Activated CD4-positive, alpha-beta T cell treated with anti-CD3 and anti-CD28 coated beads, Interleukin-2, amount 50 U/mL, for 24 hours (primary cell): ENCODE results near the gene MYBBP1A.

Experiments used
- DNase-seq, 2 donors: peaks; one replicate each; pipeline ENCODE4 v3.0.0-alpha.2; 2020; ENCODE audit warnings: low read depth in 1 of 2, low spot score in 1 of 2

Gene MYBBP1A

DNA sequence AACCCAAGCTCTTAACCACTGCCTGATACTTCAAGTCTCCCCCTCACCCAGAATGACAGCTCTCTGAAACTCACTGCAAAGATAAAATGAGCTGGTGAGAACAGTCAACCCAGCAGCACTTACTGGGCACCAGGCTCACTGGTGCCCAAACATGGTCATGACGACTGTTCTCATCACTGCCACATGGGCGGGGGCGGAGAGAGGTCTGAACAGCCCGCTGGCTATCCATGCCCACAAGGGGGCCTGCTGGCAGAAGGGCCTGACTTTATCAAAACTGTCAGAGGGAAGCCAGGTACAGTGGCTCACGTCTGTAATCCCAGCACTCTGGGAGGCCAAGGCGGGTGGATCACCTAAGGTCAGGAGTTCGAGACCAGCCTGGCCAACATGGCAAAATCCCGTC lies 4.0 kb downstream of the MYBBP1A start:
- no peak for DNase-seq

DNA sequence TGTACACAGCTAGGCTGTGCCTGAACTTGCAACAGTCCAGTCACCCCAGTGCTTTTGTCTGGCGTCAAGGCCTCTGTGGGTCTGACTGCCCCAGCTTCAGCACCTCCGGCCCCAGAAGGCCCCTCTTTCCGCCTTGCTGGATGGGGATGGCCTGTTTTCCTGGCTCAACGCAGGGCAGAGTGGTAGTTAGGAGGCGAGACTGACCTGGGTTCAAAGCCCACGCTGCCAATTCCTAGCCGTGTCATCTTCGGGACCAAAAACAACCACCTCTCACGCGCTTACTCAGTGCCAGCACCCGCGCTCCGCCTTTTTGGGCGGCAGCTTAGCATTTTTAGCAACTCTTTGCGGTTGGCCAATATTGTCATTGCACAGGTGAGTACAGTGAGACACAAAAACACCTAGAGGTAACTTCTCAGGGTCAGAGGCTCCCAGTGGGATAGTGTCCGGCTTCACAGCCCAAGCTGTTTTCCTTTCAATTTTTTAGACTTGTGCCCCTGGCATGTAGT lies 4.6 kb downstream of the MYBBP1A start:
- no peak for DNase-seq

DNA sequence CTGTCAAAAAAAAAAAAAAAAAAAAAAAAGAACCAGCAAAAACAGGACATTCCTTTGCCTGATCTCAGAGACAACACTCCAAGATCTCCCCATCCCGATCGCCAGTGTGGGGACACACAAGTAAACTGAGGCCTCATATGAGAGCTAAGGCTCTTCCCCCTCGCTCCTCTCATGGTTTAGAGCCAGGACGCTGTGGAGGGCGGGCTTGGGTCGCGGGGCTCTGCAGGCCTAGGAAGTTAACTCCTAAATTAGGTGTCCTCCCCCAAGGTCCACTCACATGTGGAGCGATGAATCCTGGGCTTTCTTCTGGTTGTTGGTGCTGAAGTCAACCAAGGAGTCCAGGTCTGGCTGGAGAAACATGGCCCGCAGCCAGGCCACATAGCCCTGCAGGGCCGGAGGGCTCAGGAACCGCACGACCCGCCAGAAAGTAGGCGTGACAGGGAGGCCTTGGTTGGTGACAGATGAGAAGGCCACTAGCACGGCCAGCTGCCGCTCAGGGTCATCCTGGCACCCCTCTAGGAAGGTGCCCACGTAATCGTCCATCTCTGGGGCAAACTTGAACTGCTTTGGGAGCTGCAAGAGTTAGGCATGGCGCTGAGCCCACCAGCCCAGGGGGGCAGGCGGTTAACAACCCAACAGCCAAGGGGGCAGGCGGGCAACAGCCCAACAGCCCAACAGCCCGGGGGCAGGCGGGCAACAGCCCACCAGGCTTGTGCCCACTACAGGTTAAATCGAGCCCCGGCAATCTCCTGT lies 5.2 kb downstream of the MYBBP1A start:
- no peak for DNase-seq

DNA sequence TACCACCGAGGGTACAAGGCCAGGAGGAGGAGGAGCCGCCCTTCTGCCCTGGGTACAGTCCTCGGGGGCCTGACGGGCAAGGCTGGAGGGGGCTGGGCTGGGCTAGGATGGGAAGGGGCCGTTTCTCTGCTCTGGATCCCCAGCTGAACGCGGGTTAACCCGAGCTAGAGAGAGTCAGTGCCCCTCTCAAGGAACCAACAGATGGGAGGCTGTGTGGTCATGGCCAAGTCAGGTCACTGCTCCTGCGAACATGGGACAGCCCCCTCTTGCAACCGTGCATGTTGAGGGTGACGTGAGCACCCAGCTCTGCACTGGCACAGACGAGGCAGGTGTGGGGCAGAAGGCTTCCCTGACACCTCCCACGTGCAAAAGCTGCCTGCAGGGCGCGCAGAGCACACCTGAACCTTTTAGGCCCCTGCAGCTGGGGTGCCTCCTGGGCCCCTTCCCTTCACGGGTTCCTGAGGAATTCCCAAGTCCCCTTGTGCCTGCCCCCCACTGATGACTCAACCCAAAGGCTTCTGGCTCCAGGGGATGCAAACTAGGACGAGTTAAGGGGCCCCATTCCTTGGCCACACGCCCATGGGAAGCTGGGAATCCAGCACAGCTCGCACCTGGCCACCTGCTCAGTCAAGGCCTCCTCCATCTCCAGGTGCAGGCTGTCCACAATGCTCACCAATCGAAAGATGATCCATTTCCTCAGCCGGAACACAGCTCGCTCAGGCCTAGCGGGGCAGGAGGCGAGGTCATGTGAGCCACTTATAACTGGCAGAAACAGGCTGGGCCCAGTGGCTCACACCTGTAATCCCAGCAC lies 6.3 kb downstream of the MYBBP1A start:
- DNase-seq, result no peak

DNA sequence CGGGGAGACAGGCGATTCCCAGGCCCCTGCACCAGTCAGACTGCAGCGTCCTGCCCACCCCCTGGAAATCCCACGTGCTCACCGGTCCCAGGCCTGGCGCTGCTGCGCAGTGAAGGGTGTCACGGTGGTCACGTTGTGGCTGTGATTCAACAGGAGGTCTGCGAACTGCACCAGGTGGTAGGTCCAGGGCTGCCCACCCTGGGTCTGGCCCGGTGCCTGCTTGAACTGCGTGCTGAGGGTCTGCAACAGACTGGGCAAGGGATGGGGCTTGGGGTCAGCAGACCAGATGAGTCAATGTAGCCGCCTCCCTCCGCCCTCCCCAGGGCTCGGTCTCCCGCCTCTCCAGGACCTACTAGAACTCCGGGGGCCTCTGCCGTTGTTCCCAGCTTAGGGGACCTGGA lies 7.1 kb downstream of the MYBBP1A start:
- no peak for DNase-seq

DNA sequence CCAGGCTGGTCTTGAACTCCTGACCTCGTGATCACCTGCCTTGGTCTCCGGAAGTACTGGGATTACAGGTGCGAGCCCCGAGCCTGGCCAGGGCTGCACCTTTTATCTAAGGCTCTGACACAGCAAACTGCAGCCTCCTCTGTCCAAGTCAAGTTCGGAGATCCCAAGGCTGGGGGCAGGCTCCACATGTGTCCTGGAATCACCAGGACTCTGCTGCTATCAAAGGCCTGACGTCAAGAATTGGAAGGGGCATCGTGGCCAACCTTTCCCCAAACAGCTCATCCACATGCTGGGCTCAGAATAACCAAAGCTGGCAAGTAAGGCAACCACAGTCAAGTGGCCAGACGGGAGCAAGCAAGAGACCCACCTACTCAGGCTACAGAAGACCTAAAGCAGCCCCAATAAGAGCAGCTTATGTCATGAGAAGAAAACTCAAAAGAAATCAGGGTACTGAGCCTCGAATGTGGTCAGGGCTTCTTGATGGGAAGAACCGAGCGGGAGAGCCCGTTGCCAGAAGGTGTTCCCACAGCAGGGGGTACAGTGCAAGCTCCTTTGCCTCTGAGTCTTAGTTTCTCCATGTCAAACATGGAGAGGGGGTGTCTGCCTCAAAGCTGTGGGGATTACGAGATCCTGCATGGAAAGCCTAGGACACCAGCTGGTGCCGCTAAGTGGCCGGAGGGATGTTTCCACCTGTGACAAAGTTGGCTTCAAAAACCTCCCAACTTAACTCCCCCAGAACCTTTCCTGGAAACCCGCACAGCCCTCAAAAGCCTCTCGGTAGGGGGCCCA lies 7.9 kb downstream of the MYBBP1A start:
- DNase-seq, result no peak

DNA sequence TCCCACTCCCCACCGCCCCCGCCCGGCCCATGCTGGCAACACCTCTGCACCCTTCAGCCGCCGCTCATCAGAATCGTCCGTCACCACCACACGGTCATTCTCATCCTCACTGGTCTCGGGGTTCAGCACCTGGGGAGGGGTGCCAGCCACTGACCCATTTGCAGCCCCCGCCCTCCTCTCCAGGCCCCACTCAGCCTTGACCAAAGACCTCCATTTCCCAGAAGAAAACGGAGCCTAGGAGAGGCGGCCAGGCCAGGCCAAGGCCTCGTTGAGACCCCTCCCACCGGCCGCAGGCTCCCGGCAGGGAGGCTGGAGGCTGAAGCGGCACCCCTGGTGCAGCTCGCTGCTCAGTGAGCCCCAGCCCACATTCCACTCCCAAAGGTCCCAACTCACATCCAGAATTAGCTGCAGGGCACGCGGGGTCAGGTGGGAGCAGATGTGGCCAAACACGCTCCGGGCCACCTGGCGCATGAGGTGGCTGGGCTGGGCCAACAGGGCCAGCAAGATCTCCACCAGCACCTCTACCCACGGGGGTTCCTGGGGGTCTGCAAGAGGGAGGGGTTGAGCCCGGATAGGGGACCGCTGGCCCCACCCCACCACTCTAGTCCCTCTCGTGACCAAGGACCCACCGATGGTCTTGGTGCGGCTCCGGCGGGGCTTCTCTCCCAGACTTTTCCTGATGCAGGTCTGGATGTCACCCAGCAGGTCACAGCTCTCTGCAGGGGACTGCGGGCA lies 9.8 kb downstream of the MYBBP1A start:
- DNase-seq, result no peak

DNA sequence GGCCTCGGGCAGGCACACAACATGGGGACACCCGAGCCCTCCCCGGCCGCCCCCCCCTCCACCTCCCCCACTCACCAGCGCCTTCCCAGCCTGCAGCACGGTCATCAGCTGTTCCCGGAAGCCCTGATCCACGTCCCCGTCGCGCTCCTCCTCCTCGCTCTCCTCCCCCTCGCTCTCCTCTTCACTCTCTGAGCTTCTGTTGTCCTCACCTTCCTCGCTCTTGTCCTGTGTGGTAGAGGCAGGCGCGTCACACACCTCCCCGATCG lies 10.3 kb downstream of the MYBBP1A start:
- DNase-seq, result no peak

DNA sequence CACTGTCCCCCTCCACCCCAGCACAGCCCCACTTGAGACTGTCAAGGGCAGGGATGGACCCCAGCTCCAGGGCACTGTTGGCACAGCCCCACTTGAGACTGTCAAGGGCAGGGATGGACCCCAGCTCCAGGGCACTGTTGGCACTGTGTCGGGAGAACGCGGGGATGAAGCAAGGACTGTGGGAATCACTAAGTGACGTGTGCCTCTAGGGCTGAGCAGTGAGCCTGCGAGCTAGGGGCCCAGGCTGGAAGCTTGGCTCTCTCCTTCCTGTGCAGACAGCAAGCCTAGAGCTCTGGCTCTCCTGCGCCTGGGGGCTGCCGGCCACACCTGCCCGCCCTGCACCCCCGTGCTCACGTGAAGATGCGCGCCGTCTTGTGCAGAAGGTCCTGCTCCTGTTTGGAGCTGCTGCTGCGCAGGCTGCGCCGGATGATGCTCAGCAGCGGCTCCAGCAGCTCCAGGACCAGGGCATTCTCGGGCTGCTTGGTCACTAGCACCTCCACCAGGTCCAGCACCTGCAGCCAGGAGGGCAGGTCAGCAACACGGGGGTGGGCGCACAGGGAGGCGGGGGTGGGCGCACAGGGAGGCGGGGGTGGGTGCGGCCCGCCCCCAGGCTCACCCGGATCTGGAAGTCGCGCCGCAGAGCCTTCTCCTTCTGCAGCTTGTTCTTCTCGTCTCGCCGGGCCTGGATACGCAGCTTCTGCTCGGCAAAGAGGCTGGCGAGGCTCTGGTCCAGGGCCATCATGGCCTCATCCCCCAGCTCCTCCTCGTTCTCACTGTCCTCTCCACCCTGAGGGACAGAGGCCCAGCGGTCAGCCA lies 10.8 kb downstream of the MYBBP1A start:
- no peak for DNase-seq

DNA sequence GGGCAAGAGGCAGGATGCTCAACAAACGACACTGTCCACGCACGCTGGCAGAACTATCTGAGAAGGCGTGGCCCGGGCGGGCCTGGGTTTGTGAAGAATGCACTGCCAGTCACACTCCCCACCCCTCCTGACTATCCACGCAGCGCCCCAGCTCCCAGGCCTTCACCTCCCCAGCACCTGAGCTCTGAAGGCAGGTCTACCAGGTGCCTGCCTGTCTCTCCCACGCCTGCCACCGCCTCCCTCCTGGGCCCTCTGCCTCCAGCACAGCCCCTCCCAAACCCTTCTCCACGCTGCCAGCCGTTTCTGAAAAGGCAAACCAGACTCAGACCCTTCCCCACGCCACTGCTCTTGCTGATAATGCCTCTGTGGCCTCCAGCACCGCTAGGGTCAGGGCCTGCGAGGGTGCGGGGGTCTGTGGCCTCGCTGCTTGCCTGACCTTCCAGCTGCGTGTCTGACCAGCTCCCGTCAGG lies 11.6 kb downstream of the MYBBP1A start:
- no peak for DNase-seq

DNA sequence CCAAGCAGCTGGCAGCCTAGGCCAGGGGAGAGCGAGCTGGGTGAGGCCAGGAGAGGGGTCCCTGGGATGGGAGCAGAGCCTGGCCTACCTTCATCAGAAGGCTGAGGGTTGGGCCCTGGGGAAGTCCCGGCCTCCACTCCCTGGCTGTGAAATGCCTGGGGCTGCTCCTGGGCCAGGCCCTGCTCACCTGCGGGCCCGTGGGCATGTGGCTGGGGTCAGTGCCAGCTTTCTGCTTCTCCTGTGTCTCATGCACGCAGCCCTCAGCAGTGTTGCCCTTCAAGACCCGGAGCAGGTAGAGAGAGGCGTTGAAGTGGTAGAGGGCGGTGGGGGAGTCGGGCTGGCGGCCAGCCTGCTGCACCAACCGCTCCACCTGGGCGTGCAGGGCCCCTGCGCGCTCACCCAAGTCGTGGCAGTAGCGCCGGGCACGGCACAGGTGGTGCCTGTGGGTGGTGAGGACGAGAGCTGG lies 12.4 kb downstream of the MYBBP1A start:
- no peak for DNase-seq

DNA sequence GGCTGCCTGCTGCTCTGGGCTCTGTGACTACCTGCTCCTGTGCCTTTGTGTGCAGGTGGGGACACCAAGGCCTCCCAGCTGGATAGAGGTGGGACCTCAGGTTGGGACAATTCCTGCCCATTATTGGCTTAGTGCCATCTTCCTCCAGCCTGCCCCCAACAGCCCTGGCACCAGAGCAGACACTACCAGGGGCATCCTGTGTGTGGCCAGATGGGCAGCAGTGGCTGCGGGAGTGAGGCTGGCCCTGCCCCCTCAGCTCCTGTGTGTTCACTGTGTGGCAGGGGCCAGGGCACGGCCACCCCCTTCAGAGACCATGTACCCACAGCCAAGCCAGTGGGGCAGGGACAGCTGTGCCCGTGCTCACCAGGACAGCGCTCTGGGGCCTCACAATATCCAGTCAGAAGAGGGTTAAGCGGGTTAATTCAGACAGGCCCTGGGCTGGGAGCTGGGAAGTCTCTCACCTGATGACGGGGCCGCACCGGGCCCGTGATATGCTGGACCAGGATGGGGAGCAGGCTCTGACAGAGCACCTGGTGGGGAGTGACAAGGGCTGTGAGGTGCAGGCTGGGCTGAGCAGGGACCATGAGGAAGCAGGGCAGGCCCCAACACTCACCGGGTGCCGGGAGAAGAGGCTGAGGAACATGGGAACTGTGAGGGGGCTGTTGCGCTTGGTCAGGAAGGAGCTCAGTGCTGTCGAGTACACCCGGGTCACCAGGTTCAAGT lies 13.0 kb downstream of the MYBBP1A start:
- DNase-seq, result no peak

DNA sequence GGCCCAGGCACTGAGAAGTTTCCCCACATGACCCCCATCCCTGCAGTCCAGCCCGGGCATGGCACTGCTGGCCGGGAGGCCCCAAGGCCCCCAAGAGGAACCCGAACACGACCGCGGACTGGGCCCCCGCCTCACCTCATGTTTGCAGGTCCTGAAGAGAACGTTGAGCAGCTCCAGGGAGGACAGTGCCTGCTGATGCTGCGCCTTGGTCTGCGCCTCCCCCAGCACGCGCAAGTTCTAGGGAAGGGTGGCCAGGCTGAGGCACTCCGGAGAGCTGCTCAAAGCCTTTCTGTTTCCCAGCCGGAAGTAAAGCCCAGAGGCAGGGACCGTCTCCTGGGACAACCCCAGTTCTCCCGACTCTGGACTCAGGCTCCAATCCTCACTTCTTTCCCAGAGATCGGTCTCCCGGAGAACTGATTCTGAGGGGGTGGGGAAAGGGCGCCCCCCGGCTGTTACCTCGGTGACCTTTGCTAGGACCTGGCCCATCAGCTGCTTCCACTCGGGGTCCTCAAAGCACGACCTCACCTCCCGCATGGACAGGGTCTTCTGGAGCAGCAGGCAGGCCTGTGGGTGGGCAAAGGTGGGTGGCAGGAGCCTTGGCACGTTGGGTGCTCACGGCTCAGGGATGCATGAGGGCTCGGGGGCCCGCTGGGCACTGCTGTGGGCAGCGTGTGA lies 13.7 kb downstream of the MYBBP1A start:
- DNase-seq, result no peak

DNA sequence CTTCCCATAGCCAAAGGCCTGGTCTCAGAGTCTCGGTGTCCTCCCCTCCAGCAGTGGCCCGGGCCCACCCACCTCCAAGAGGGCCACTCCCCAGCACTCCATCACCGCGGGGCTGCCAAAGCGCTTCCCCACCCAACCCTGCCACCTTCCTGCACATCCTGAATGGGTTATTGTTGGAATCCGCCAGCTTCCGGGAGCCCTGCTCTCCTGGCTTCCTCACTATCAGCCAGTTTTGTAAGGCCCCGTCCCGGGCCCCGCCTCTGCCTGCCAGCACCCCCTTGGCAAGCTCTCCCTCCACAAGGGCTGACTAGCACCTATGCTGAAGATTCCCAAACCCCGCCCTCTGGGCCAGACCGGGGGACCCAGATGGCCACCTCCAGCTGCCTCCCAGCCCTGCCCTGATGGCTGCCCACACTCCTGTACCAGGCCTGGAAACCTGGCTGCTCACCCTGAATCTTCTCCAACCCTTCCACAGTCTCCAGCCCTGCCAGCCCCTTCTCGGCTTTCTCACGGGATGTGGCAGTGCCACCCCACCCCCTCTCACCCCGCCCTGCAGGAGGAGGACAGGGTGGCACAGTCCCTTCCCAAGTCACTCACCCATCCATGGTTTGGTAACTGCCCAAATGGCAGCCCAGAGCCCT lies 14.4 kb downstream of the MYBBP1A start:
- no peak for DNase-seq

DNA sequence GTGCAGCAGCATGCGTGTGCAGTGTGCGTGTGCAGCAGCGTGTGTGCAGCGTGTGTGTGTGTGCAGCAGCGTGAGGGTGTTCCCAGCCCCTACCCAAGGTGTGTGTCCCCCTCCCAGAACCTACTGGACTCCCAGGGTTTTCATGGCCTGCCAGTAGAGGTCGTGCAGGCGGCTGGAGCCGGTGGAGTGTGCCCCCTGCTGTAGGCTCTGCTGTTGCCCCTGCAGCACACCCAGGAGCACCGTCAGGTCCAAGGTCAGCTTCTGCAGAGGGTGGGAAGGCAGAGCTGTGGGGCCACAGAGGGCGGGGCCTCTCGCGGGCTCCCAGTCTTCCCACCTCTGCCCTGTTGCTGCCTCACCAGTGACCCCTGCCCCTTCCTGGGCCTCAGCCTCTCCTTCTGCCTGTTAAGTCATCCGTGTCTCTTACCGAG lies 14.9 kb downstream of the MYBBP1A start:
- DNase-seq, result no peak

DNA sequence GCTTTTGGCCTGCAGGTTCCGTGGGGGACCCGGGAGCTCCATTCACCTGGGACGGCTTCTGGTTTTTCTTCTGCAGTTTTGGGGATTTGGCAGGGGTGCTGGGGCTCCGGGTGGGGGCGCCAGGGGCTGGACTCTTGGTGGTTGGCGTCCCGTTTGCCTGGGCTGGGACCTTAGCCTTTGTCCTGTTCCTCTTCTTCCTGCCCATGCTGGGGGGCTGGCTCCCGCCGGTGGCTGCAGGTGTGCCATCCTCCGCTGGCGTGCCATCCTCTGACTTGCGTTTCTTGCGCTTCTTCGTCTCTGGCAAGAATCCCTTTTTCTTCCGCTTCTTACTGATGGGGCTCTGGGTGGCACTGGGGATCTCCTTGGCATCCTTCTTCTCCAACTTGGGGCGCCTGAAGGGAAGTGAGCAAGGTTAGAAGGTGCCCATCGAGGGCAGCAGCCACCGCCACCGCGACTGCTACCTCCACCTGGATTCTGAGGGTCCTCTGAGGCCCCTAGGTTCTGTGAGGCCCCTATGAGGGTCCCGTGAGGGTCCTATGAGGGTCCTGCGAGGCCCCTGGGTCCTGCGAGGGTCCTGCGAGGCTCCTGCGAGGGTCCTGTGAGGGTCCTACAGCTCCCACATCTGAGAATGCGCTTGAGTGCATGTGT lies 15.5 kb downstream of the MYBBP1A start:
- no peak for DNase-seq

DNA sequence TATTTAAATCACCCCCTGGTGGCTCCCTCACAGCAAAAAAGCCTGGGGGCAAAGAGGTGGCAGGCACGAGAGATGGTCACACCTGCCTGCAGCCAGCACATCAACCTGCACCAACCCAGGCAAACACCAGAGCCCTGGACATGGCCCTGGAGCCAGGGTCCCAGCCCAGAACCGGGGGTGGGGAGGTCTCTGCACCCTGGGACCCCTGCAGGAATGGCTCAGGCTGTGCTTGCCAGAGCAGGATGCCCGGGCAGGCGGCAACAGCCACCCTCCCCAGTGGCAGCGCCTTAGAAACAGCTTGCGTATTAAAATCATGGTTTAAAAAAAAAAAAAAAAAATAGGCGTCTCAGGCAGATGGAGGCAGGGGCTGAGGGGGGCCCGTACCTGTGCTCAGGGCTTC lies 16.2 kb downstream of the MYBBP1A start:
- DNase-seq, result no peak
